ENCODE results near the gene SMOC2. TPM values are rescaled to one million over a fixed set of nuclear protein-coding genes. Genes with fewer than 3 reads are reported as not detected.

Gene SMOC2
- total RNA-seq, 1 experiment from 2014 or later: 0.42 TPM

DNA sequence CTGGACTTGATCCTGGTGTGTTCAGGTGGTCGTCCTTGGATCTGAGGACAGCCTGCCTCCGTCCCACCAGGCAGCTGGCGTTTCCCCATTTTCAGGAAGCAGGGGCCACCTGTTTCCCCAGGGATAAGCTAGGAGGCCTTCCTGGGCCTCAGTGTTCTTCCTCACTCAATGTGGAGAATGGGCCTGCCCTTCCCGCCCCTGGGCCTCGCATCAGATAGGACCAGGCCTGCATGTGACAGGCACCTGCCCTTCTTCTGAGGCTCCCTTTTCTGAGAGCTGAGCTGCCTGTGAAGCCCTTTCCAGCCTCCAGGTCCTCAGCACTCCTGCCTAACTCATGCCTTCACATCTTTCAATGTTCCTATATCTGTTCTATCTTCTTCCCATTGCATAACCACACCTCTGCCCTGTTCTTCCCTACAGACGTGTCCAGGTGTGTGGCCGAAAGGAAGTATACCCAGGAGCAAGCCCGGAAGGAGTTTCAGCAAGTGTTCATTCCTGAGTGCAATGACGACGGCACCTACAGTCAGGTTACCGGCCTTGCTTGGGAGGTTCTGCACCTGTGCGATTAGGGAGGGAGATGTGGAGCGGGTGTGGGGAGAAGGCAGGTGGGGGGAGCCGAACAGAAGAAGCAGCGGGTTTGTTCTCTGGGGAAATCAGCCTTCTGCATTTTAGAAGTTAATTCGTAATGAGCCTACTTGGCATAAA is 85.1 kb downstream of the SMOC2 start:
- Histone ChIP-seq H3K9me3 (ENCODE audit: control insufficient read depth in 1 of 2, insufficient read depth in 1 of 2, low read depth in 1 of 2, low read length in 2 of 2) (no peaks in the 10 kb centered on the region), H3K79me2 (ENCODE audit: insufficient read depth, low read length) (no peaks in the 10 kb centered on the region), H3K4me2 (ENCODE audit: low read length) (no peak overlapping the region), H2AFZ (ENCODE audit: low read depth, low read length, poor library complexity, severe bottlenecking) (no peak overlapping the region), H3K9me2 (ENCODE audit: insufficient read depth) (no peaks in the 10 kb centered on the region), H3K4me3 (replicated peaks in 1 of 2; ENCODE audit: low read depth in 1 of 2, low read length in 2 of 2) (no peak overlapping the region), H3K9ac (ENCODE audit: low read length) (no peak overlapping the region), H3K27ac (ENCODE audit: low read depth, low read length) (no peak overlapping the region), H3K4me1 (ENCODE audit: control insufficient read depth in 1 of 2, insufficient read depth in 2 of 2, low read length in 2 of 2) (peaks cover 5 to 8% of the 10 kb centered on the region in 2 experiments; a peak in 3 of 4 replicates), H3K36me3 (ENCODE audit: control insufficient read depth in 1 of 2, insufficient read depth in 2 of 2, low read length in 2 of 2) (no peaks in the 10 kb centered on the region), H3K27me3 (ENCODE audit: insufficient read depth, low read length) (no peaks in the 10 kb centered on the region), H4K20me1 (ENCODE audit: insufficient read depth) (no peaks in the 10 kb centered on the region)
- ChIA-PET POLR2A (no interaction called here), RAD21 (ENCODE audit: low non-redundant PET in 1 of 2, low total read pairs in 2 of 2, uncharacterized antibody in 2 of 2, unreplicated experiment in 2 of 2) (no interaction called here), CTCF (no interaction called here)
- ATAC-seq: no peak
- no TSS peak for BruUV-seq (replicated peaks)
- no peak for DNase-seq (ENCODE audit: low read depth, low spot score)
- TF ChIP-seq, protein P1, sequence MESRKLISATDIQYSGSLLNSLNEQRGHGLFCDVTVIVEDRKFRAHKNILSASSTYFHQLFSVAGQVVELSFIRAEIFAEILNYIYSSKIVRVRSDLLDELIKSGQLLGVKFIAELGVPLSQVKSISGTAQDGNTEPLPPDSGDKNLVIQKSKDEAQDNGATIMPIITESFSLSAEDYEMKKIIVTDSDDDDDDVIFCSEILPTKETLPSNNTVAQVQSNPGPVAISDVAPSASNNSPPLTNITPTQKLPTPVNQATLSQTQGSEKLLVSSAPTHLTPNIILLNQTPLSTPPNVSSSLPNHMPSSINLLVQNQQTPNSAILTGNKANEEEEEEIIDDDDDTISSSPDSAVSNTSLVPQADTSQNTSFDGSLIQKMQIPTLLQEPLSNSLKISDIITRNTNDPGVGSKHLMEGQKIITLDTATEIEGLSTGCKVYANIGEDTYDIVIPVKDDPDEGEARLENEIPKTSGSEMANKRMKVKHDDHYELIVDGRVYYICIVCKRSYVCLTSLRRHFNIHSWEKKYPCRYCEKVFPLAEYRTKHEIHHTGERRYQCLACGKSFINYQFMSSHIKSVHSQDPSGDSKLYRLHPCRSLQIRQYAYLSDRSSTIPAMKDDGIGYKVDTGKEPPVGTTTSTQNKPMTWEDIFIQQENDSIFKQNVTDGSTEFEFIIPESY (IDR thresholded peaks at IDR 0.05; ENCODE audit: extremely low read depth, insufficient replicate concordance, low read length): no peak
- no peak for TF ChIP-seq ELF1 (IDR thresholded peaks at IDR 0.05; ENCODE audit: borderline replicate concordance, low read depth)
- TF ChIP-seq SP1 (IDR thresholded peaks at IDR 0.05; ENCODE audit: low read depth): no peak
- TF ChIP-seq SRF (IDR thresholded peaks at IDR 0.05; ENCODE audit: low read depth): no peak
- TF ChIP-seq RAD21 (IDR thresholded peaks at IDR 0.05; ENCODE audit: low read depth): no peak
- TF ChIP-seq ZFX (IDR thresholded peaks at IDR 0.05): no peak
- no peak for TF ChIP-seq SIN3A (IDR thresholded peaks at IDR 0.05; ENCODE audit: low read depth)
- no peak for TF ChIP-seq CEBPB (IDR thresholded peaks at IDR 0.05; ENCODE audit: low read depth)
- TF ChIP-seq, protein P2, sequence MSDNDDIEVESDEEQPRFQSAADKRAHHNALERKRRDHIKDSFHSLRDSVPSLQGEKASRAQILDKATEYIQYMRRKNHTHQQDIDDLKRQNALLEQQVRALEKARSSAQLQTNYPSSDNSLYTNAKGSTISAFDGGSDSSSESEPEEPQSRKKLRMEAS (IDR thresholded peaks at IDR 0.05): no peak
- no peak for TF ChIP-seq FOSL1 (IDR thresholded peaks at IDR 0.05; ENCODE audit: low read depth)
- no peak for TF ChIP-seq EZH2phosphoT487 (IDR thresholded peaks at IDR 0.05; ENCODE audit: borderline replicate concordance)
- TF ChIP-seq, protein P3, sequence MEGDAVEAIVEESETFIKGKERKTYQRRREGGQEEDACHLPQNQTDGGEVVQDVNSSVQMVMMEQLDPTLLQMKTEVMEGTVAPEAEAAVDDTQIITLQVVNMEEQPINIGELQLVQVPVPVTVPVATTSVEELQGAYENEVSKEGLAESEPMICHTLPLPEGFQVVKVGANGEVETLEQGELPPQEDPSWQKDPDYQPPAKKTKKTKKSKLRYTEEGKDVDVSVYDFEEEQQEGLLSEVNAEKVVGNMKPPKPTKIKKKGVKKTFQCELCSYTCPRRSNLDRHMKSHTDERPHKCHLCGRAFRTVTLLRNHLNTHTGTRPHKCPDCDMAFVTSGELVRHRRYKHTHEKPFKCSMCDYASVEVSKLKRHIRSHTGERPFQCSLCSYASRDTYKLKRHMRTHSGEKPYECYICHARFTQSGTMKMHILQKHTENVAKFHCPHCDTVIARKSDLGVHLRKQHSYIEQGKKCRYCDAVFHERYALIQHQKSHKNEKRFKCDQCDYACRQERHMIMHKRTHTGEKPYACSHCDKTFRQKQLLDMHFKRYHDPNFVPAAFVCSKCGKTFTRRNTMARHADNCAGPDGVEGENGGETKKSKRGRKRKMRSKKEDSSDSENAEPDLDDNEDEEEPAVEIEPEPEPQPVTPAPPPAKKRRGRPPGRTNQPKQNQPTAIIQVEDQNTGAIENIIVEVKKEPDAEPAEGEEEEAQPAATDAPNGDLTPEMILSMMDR (IDR thresholded peaks at IDR 0.05 in 2 of 3, conservative IDR thresholded peaks at IDR 0.05 in 1 of 3; ENCODE audit: borderline replicate concordance in 1 of 3, insufficient read depth in 1 of 3, low read depth in 2 of 3, low read length in 2 of 3): no peak
- TF ChIP-seq ZNF274 (IDR thresholded peaks at IDR 0.05; ENCODE audit: low read depth, low read length): no peak
- no peak for TF ChIP-seq EGR1 (IDR thresholded peaks at IDR 0.05; ENCODE audit: low read depth)
- no peak for TF ChIP-seq YY1 (IDR thresholded peaks at IDR 0.05; ENCODE audit: extremely low read depth, insufficient replicate concordance, low read depth, low read length)
- intact Hi-C loops (cut with micrococcal nuclease): no loop called here
